Measurements from ENCODE around the gene ST6GALNAC1.

Gene ST6GALNAC1

DNA sequence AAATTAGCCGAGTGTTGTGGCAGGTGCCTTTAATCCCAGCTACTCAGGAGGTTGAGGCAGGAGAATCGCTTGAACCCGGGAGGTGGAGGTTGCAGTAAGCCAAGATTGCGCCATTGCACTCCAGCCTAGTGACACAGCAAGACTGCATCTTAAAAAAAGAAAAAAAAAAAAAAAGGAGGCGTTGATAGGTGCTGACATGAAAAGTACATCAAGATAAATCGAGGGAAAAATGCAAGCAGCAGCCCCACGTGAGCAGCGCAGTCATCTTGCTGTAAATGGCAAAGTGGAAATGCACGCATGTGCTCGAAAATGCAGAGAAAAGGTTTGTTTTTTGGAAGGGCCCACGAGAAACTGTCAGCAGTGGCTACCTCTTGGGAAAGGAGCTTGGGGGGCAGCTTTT lies 46.3 kb upstream of the ST6GALNAC1 start:
- Histone ChIP-seq H3K4me2 (ENCODE audit: low read length) (no peak overlapping the region), H3K27me3 (ENCODE audit: insufficient read depth, low read length) (0 out of 2 replicates have a peak, but pooled peaks cover 14% of the 10 kb centered on the region), H4K20me1 (ENCODE audit: insufficient read depth, low read length) (no peaks in the 10 kb centered on the region), H2AFZ (ENCODE audit: low read length) (no peak overlapping the region), H3K9ac (ENCODE audit: low read length) (no peak overlapping the region), H3K4me1 (ENCODE audit: insufficient read depth, low read length, severe bottlenecking) (no peaks in the 10 kb centered on the region), H3K9me2 (ENCODE audit: low read depth, low read length) (no peaks in the 10 kb centered on the region), H3K9me3 (ENCODE audit: low read length) (no peaks in the 10 kb centered on the region), H3K79me2 (ENCODE audit: insufficient read depth, low read length) (no peaks in the 10 kb centered on the region), H3K36me3 (ENCODE audit: insufficient read depth, low read length) (no peaks in the 10 kb centered on the region), H3K27ac (ENCODE audit: low read depth, low read length, poor library complexity, severe bottlenecking) (no peak overlapping the region), H3F3A (ENCODE audit: insufficient read depth, low read length) (no peaks in the 10 kb centered on the region), H3K4me3 (ENCODE audit: low read depth, low read length, poor library complexity, severe bottlenecking) (no peak overlapping the region)
- TF ChIP-seq EZH2 (IDR thresholded peaks at IDR 0.05; ENCODE audit: borderline replicate concordance, low read length) = no peak
- TF ChIP-seq, protein P1, sequence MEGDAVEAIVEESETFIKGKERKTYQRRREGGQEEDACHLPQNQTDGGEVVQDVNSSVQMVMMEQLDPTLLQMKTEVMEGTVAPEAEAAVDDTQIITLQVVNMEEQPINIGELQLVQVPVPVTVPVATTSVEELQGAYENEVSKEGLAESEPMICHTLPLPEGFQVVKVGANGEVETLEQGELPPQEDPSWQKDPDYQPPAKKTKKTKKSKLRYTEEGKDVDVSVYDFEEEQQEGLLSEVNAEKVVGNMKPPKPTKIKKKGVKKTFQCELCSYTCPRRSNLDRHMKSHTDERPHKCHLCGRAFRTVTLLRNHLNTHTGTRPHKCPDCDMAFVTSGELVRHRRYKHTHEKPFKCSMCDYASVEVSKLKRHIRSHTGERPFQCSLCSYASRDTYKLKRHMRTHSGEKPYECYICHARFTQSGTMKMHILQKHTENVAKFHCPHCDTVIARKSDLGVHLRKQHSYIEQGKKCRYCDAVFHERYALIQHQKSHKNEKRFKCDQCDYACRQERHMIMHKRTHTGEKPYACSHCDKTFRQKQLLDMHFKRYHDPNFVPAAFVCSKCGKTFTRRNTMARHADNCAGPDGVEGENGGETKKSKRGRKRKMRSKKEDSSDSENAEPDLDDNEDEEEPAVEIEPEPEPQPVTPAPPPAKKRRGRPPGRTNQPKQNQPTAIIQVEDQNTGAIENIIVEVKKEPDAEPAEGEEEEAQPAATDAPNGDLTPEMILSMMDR (IDR thresholded peaks at IDR 0.05; ENCODE audit: low read length) = no peak

- Histone ChIP-seq H3K9ac (ENCODE audit: low read length) (no peak overlapping the region), H3K4me2 (ENCODE audit: low read length) (no peak overlapping the region), H3K27ac (ENCODE audit: low read depth, low read length, poor library complexity, severe bottlenecking) (no peak overlapping the region), H3F3A (ENCODE audit: insufficient read depth, low read length) (no peaks in the 10 kb centered on the region), H4K20me1 (ENCODE audit: insufficient read depth, low read length) (no peaks in the 10 kb centered on the region), H3K4me1 (ENCODE audit: insufficient read depth, low read length, severe bottlenecking) (no peaks in the 10 kb centered on the region), H3K27me3 (ENCODE audit: insufficient read depth, low read length) (0 out of 2 replicates have a peak, but pooled peaks cover 14% of the 10 kb centered on the region), H3K36me3 (ENCODE audit: insufficient read depth, low read length) (no peaks in the 10 kb centered on the region), H3K79me2 (ENCODE audit: insufficient read depth, low read length) (no peaks in the 10 kb centered on the region), H3K9me3 (ENCODE audit: low read length) (no peaks in the 10 kb centered on the region), H3K4me3 (ENCODE audit: low read depth, low read length, poor library complexity, severe bottlenecking) (no peak overlapping the region), H2AFZ (ENCODE audit: low read length) (no peak overlapping the region), H3K9me2 (ENCODE audit: low read depth, low read length) (no peaks in the 10 kb centered on the region)
- TF ChIP-seq, protein P1 (IDR thresholded peaks at IDR 0.05; ENCODE audit: low read length) = no peak
- TF ChIP-seq EZH2 (IDR thresholded peaks at IDR 0.05; ENCODE audit: borderline replicate concordance, low read length) = no peak
Measured at GRCh38 chr17:76688165-76688622, 44.6 kb upstream of the ST6GALNAC1 start.

DNA sequence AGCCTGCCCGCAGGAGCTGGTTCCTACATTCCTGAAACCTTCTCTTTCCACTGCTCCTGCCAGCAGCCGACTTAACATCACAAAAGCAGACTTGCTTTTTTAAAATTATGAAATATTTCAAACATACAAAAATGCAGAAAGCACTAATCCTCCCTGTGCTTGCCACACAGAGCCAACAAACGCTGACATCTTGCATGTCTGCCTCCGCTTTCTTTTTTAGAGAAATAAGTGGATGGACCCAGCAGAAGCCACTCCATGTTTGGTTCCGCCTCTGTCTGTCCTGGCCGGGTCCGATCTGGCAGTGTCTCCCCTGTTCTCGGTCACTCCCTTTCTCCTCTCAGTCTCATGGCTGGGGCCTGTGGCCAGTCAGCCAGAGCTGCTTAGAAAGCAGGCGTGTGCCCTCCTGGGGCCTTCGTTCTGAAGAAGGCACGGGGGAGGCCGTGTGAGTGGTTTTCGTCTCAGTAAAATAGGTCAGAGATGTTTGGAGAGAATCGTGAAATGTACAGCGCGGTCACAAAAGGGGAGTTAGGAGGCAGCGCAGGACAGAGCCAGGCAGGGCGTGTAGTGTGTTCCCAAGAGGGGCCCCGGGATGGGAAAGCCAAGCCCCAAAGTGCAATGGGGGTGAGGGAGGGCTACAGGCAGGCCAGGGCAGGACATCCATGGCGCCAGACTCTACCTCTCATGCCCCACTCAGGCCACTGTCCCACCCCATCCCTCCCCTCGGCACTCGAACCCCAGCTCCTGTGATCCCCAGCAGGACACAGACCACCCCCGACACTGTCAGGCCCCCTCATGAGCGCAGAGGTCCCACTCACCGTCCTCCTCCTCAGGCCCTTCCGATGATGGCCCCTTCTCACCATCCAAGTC lies 44.0 kb upstream of the ST6GALNAC1 start:
- Histone ChIP-seq H3K4me1 (ENCODE audit: insufficient read depth, low read length, severe bottlenecking) (no peaks in the 10 kb centered on the region), H3K79me2 (ENCODE audit: insufficient read depth, low read length) (no peaks in the 10 kb centered on the region), H3K9me2 (ENCODE audit: low read depth, low read length) (no peaks in the 10 kb centered on the region), H3K9me3 (ENCODE audit: low read length) (no peaks in the 10 kb centered on the region), H2AFZ (ENCODE audit: low read length) (no peak overlapping the region), H3K27ac (ENCODE audit: low read depth, low read length, poor library complexity, severe bottlenecking) (no peak overlapping the region), H3K36me3 (ENCODE audit: insufficient read depth, low read length) (no peaks in the 10 kb centered on the region), H3K27me3 (ENCODE audit: insufficient read depth, low read length) (peaks cover 19% of the 10 kb centered on the region; the same call in 1 of the 2 replicates), H3K4me2 (ENCODE audit: low read length) (no peak overlapping the region), H3F3A (ENCODE audit: insufficient read depth, low read length) (no peaks in the 10 kb centered on the region), H3K4me3 (ENCODE audit: low read depth, low read length, poor library complexity, severe bottlenecking) (no peak overlapping the region), H3K9ac (ENCODE audit: low read length) (no peak overlapping the region), H4K20me1 (ENCODE audit: insufficient read depth, low read length) (no peaks in the 10 kb centered on the region)
- TF ChIP-seq, protein P1 (IDR thresholded peaks at IDR 0.05; ENCODE audit: low read length) = no peak
- no peak for TF ChIP-seq EZH2 (IDR thresholded peaks at IDR 0.05; ENCODE audit: borderline replicate concordance, low read length)

All from OCI-LY1 (cell line).